HepG2 (cell line): ENCODE results near the gene HPS1. TPM values are rescaled to one million over a fixed set of nuclear protein-coding genes. Genes with fewer than 3 reads are reported as not detected.
A peak's percentile ranks its signal among the peaks of the same experiment; 100 is the strongest.

Experiments used
- ATAC-seq: fragments of 200-7000 bp; cut with Tn5 transposase; 3 replicates; pipeline ENCODE4 v1.9.1; 2020; ENCODE audit warnings: mild to moderate bottlenecking, moderate library complexity
- BruUV-seq: library from RNA; stranded (reverse); fragments of 400-500 nt; replicated peaks from 2 replicates; lab custom pipeline; 2021; lab: Mats Ljungman, UMichigan
- CTCF ChIA-PET: fragments of 300-600 bp; formaldehyde crosslinking; extraction: SDS; loops from one replicate; lab custom pipeline; 2021; ENCODE audit warnings: low total read pairs, inconsistent platforms, low intra/inter-chr PET ratio; lab: Yijun Ruan, JAX
- POLR2A ChIA-PET: fragments of 350-600 bp; sonication (Branson Sonifier 250); formaldehyde crosslinking; loops from one replicate; lab custom pipeline; 2020; ENCODE audit warnings: antibody characterized with exemption, inconsistent platforms; lab: Yijun Ruan, JAX
- DNase-seq: peaks from one replicate; pipeline ENCODE4 v3.0.0-alpha.2; 2015; ENCODE audit warnings: low spot score
- FAIRE-seq: peaks from 3 replicates; lab custom pipeline; 2011; peaks lifted over from hg19 to GRCh38; lab: Jason Lieb, UNC
- H2AFZ ChIP-seq: one replicate; pipeline ENCODE4 v1.6.1; 2011; ENCODE audit warnings: low read length, inconsistent platforms
- H3K27ac ChIP-seq: fragments of 300-600 bp; 3 replicates; pipeline ENCODE4 v1.8.0; 2011; ENCODE audit warnings: mixed run types, mild to moderate bottlenecking, mixed read lengths, low read length, inconsistent platforms; ENCODE audit not compliant: insufficient read depth; ENCODE audit errors: extremely low read length
- H3K27me3 ChIP-seq, 2 experiments: fragments of 200-600 bp in 1 of 2; 2 replicates in 1 of 2; 3 replicates in 1 of 2; pipeline versions ENCODE4 v1.6.0 to v1.8.0; 2011; ENCODE audit warnings: low read length in 2 of 2, mild to moderate bottlenecking in 2 of 2, moderate library complexity in 2 of 2, inconsistent platforms in 1 of 2; ENCODE audit not compliant: insufficient read depth in 2 of 2, control insufficient read depth in 1 of 2
- H3K36me3 ChIP-seq, 2 experiments: fragments of 200-600 bp in 1 of 2; replicated peaks in 1 of 2; 2 replicates in 1 of 2; 3 replicates in 1 of 2; pipeline versions ENCODE4 v1.5.1 to v1.8.0; 2011; ENCODE audit warnings: low read length in 2 of 2, inconsistent platforms in 1 of 2; ENCODE audit not compliant: insufficient read depth in 2 of 2, control insufficient read depth in 1 of 2
- H3K4me1 ChIP-seq: 2 replicates; pipeline ENCODE4 v1.5.1; 2012; ENCODE audit warnings: low read length, inconsistent platforms; ENCODE audit not compliant: insufficient read depth
- H3K4me2 ChIP-seq: 2 replicates; pipeline ENCODE4 v1.6.0; 2011; ENCODE audit warnings: low read depth, low read length, inconsistent platforms
- H3K4me3 ChIP-seq, 3 experiments: fragments of 200-600 bp in 1 of 3; sonication (generic), shearing (Covaris generic) in 1 of 3; replicated peaks in 1 of 3; 2 replicates each; pipeline ENCODE4 v1.5.1; 2011 to 2016; ENCODE audit warnings: low read length in 3 of 3, inconsistent platforms in 2 of 3, low read depth in 2 of 3, mild to moderate bottlenecking in 2 of 3, control low read depth in 1 of 3, mixed read lengths in 1 of 3; ENCODE audit not compliant: insufficient read depth in 1 of 3
- H3K79me2 ChIP-seq: one replicate; pipeline ENCODE4 v1.6.1; 2011; ENCODE audit warnings: low read length, inconsistent platforms; ENCODE audit not compliant: insufficient read depth
- H3K9ac ChIP-seq: 2 replicates; pipeline ENCODE4 v1.6.0; 2011; ENCODE audit warnings: mild to moderate bottlenecking, low read depth, low read length, inconsistent platforms; ENCODE audit not compliant: insufficient read depth
- H3K9me3 ChIP-seq: 2 replicates; pipeline ENCODE4 v1.5.1; 2012; ENCODE audit warnings: mild to moderate bottlenecking, low read length
- H4K20me1 ChIP-seq: 2 replicates; pipeline ENCODE4 v1.6.0; 2011; ENCODE audit warnings: inconsistent platforms, mild to moderate bottlenecking, low read length, moderate library complexity; ENCODE audit not compliant: insufficient read depth
- ARID2 ChIP-seq: sonication (generic); formaldehyde crosslinking; IDR thresholded peaks from 2 replicates; pipeline ENCODE4 v1.8.1; 2022; ENCODE audit warnings: mild to moderate bottlenecking, missing genetic modification reagents, borderline replicate concordance
- ELF3 ChIP-seq: IDR thresholded peaks from 2 replicates; pipeline ENCODE4 v1.6.1; 2016; ENCODE audit warnings: missing genetic modification reagents, missing compliant biosample characterization
- LCORL ChIP-seq, 2 experiments: fragments of 450-650 bp in 1 of 2; sonication (generic) in 1 of 2; formaldehyde crosslinking in 1 of 2; IDR thresholded peaks; 2 replicates each; pipeline versions ENCODE4 v1.5.0 to v1.6.1; 2017 to 2020; ENCODE audit warnings: antibody characterized with exemption in 1 of 2, missing genetic modification reagents in 1 of 2
- POGZ ChIP-seq: sonication (generic); formaldehyde crosslinking; IDR thresholded peaks from 2 replicates; pipeline ENCODE4 v1.4.0; 2020; ENCODE audit warnings: mild to moderate bottlenecking, missing genetic modification reagents
- ZFP82 ChIP-seq: sonication (generic); formaldehyde crosslinking; IDR thresholded peaks from 2 replicates; pipeline ENCODE4 v1.5.1; 2020; ENCODE audit warnings: mild to moderate bottlenecking, missing genetic modification reagents, borderline replicate concordance
- ZNF253 ChIP-seq: sonication (generic); formaldehyde crosslinking; IDR thresholded peaks from 2 replicates; pipeline ENCODE4 v1.8.0; 2022; ENCODE audit warnings: mild to moderate bottlenecking, missing genetic modification reagents, borderline replicate concordance
- ZNF784 ChIP-seq: sonication (generic); formaldehyde crosslinking; IDR thresholded peaks from 2 replicates; pipeline ENCODE4 v1.5.1; 2020; ENCODE audit warnings: missing genetic modification reagents, mild to moderate bottlenecking, borderline replicate concordance
- WGBS: methylation state at CpG from one replicate; pipeline ENCODE4 v1.1.6; 2017; ENCODE audit warnings: low lambda C conversion rate; 5-methylcytosine and 5-hydroxymethylcytosine counted together
- in situ Hi-C: cut with HindIII; loops from 2 replicates; pipeline ENCODE4 v1.10.0; 2017; ENCODE audit warnings: low pct_unique_long_range_greater_than_20kb; ENCODE audit not compliant: extremely low pct_ligation_motif_present
- intact Hi-C: fragments of 100-400 bp; cut with micrococcal nuclease; formaldehyde crosslinking; loops from one replicate; pipeline ENCODE4 v1.10.0; 2022; ENCODE audit not compliant: unreplicated experiment
- polyA plus RNA-seq, 8 experiments: library from polyadenylated mRNA; depleted of rRNA in 3 of 8; stranded (reverse) in 7 of 8; unstranded in 1 of 8; fragments of >200 nt; fragmentation: Illumina TruSeq in 4 of 8; extraction: Trizol in 4 of 8; gene quantifications; 2 replicates each; pipeline versions ENCODE4 v1.2.1 to v1.2.3, GENCODE V29; 2011 to 2016; ENCODE audit warnings: low read depth in 4 of 8, missing spikeins in 1 of 8, mixed read lengths in 1 of 8; ENCODE audit not compliant: insufficient read depth in 1 of 8
- total RNA-seq, 5 experiments: library from RNA; depleted of rRNA; stranded (reverse); fragments of >200 nt; fragmentation: Illumina TruSeq; extraction: Trizol; gene quantifications; 2 replicates each; pipeline ENCODE4 v1.2.3, GENCODE V29; 2016; ENCODE audit warnings: low read depth in 1 of 5
- TF ChIP-seq, protein P1 (sequence below): sonication (generic); formaldehyde crosslinking; IDR thresholded peaks from 2 replicates; pipeline ENCODE4 v1.4.0; 2020; ENCODE audit warnings: mild to moderate bottlenecking, missing genetic modification reagents
- TF ChIP-seq, protein P2 (sequence below), 2 experiments: sonication (generic) in 1 of 2; formaldehyde crosslinking in 1 of 2; IDR thresholded peaks; 2 replicates each; pipeline versions ENCODE4 v1.4.0 to v1.6.1; 2018 to 2020; ENCODE audit warnings: missing genetic modification reagents in 2 of 2, borderline replicate concordance in 1 of 2, low read depth in 1 of 2, mild to moderate bottlenecking in 1 of 2, missing biosample characterization in 1 of 2

HPS1 gene
- total and polyA plus RNA-seq, 2 of the 13 experiments (the other 11 are each of a cell fraction or from before 2014, with no cell fraction given): 24.6 to 25.8 TPM

DNA sequence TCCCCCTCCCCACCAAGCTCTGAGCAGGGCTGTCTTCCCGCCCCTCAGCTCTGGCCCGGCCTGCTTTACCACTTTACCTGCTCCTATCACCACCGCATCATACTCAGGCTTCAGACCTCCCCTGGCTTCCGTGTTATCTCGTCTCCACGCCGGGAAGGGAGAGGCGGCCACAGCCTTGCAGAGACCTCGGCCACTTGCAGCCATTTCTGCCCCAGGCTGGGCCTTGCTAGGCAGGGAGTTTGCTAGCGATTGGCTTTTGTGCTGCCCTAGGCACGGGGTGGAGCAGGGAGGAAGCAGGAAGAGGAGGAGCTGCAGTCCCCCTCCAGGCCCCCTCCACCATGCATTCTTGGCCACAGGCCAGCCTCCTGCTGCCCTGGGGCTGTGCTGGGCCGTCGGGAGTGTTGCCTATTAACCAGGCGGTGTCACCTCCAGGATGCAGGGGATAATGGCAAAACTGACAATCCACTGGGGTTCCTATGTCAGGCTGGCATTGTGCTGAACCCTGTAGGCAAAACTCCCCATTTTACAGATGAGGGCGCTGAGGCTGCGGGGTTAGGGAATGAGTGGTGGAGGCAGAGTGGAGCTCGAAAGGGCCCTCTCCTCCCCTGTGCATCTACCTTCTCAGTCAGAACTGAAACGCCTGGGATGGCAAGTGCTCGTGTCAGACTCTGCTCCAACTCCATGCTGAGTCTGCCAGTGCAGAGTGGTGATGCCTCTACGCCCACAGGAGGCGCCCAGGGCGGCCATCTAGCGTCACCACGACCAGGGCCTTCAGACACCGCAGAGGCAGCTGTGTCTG lies 31.6 kb downstream of the HPS1 start, which contains the start of gene PYROXD2:
Gene PYROXD2 (minus strand): TSS at position 251 of the 799 bp plus-strand sequence. CDS start 47 bp downstream, at position 204.
- H3K79me2 ChIP-seq: no peaks in the 10 kb centered on the region
- in situ Hi-C loops (no loop called here), intact Hi-C loops (no loop called here)
- peak within 1 kb of the TSS; percentile 80 for H3K9ac ChIP-seq
- no peaks in the 10 kb centered on the region for H4K20me1 ChIP-seq
- no peaks in the 10 kb centered on the region for H3K27me3 ChIP-seq
- H3K36me3 ChIP-seq: peaks cover 3 to 8% of the 10 kb centered on the region in 2 experiments; a peak in 3 of 5 replicates
- peak within 1 kb of the TSS; percentile 99 for H3K4me2 ChIP-seq
- ATAC-seq: peak; percentile 95
- peak; percentile 88 for DNase-seq
- BruUV-seq: no TSS peak
- peak; percentile 96 for FAIRE-seq
- peaks cover 18% of the 10 kb centered on the region for H3K4me1 ChIP-seq
- H3K27ac ChIP-seq: peak within 1 kb of the TSS; percentile 78
- WGBS: 41% methylated on average over 13 of the region's 25 CpGs
- POLR2A ChIA-PET: interaction anchor here (0.6 to 1.8 kb wide), 15 partner anchors 9 to 1207 kb away, joined by 3 to 29 read pairs (median 4); partner anchors contain the start of gene R3HCC1L
- H3K9me3 ChIP-seq: no peaks in the 10 kb centered on the region
- CTCF ChIA-PET: no interaction called here
- peak within 1 kb of the TSS; percentile 70 for H2AFZ ChIP-seq
- H3K4me3 ChIP-seq: peak within 1 kb of the TSS; percentile 70 to 81 (median 70)
- peak; percentile 89; the same call in 1 of the 2 replicates for TF ChIP-seq ELF3 (CRISPR knock-in tag)
- TF ChIP-seq POGZ (CRISPR knock-in tag): peak; percentile 71
- TF ChIP-seq, protein P1, sequence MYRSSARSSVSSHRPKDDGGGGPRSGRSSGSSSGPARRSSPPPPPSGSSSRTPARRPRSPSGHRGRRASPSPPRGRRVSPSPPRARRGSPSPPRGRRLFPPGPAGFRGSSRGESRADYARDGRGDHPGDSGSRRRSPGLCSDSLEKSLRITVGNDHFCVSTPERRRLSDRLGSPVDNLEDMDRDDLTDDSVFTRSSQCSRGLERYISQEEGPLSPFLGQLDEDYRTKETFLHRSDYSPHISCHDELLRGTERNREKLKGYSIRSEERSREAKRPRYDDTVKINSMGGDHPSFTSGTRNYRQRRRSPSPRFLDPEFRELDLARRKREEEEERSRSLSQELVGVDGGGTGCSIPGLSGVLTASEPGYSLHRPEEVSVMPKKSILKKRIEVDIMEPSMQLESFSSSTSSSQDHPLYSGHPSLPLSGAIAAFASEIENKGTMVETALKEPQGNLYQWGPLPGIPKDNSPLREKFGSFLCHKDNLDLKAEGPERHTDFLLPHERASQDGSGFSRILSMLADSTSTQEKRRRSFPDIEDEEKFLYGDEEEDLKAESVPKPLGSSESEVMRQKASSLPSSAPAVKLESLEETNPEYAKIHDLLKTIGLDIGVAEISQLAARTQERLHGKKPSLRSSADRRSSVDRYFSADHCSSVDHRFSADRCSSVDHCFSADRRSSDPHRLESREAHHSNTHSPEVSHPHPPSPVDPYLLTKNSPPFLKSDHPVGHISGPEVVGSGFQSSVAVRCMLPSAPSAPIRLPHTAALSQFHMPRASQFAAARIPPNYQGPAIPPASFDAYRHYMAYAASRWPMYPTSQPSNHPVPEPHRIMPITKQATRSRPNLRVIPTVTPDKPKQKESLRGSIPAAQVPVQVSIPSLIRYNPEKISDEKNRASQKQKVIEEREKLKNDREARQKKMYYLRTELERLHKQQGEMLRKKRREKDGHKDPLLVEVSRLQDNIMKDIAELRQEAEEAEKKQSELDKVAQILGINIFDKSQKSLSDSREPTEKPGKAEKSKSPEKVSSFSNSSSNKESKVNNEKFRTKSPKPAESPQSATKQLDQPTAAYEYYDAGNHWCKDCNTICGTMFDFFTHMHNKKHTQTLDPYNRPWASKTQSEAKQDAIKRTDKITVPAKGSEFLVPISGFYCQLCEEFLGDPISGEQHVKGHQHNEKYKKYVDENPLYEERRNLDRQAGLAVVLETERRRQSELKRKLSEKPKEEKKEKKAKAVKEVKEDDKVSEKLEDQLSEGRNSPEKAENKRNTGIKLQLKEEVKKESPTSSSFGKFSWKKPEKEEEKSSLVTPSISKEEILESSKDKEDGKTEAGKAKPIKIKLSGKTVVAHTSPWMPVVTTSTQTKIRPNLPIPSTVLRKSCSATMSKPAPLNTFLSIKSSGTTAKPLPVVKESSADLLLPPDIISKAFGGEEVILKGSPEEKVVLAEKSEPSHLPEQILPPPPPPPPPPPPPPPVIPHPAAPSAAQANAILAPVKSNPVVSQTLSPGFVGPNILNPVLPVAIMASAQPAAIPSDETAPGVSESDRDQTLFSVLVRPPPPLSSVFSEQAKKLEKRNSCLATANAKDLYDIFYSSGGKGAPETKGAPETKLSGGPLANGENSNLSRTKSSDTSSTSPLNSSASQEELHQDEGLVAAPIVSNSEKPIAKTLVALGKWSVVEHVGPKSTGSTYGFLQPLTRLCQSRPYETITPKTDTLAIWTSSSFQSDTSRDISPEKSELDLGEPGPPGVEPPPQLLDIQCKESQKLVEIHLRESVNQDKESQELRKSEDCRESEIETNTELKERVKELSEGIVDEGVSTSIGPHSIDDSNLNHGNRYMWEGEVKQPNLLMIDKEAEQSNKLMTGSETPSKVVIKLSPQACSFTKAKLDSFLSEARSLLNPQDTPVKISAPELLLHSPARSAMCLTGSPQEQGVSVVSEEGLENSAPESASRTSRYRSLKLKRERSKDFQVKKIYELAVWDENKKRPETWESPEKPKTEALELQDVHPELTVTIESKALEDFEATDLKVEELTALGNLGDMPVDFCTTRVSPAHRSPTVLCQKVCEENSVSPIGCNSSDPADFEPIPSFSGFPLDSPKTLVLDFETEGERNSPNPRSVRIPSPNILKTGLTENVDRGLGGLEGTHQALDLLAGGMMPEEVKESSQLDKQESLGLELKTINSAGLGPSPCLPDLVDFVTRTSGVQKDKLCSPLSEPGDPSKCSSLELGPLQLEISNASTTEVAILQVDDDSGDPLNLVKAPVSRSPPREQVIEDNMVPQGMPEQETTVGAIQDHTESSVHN: peak; percentile 62; the same call in 1 of the 2 replicates
- peak; percentile 20; the same call in 1 of the 2 replicates for TF ChIP-seq ARID2 (CRISPR knock-in tag)
- TF ChIP-seq ZNF784: peak; percentile 91; the same call in 1 of the 2 replicates
- TF ChIP-seq ZNF253 (CRISPR knock-in tag): no peak
- 0 out of 2 replicates have a peak, but pooled peaks have one; percentile 39 for TF ChIP-seq ZFP82
- TF ChIP-seq, protein P2, sequence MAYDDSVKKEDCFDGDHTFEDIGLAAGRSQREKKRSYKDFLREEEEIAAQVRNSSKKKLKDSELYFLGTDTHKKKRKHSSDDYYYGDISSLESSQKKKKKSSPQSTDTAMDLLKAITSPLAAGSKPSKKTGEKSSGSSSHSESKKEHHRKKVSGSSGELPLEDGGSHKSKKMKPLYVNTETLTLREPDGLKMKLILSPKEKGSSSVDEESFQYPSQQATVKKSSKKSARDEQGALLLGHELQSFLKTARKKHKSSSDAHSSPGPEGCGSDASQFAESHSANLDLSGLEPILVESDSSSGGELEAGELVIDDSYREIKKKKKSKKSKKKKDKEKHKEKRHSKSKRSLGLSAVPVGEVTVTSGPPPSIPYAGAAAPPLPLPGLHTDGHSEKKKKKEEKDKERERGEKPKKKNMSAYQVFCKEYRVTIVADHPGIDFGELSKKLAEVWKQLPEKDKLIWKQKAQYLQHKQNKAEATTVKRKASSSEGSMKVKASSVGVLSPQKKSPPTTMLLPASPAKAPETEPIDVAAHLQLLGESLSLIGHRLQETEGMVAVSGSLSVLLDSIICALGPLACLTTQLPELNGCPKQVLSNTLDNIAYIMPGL (CRISPR knock-in tag; IDR thresholded peaks at IDR 0.05; ENCODE audit: borderline replicate concordance in 1 of 2, low read depth in 1 of 2): peak in 1 of 2 experiments; percentile 67; a peak in 2 of 4 replicates
- TF ChIP-seq LCORL (IDR thresholded peaks at IDR 0.05): no peak
- peak; percentile 65; the same call in 1 of the 2 replicates for TF ChIP-seq LCORL (CRISPR knock-in tag; IDR thresholded peaks at IDR 0.05)
